PC-3 (cell line): Measurements from ENCODE around the gene OSBPL9.

Source experiments
- CTCF ChIP-seq: fragments of 300-600 bp; sonication (generic); conservative IDR thresholded peaks from 2 replicates; pipeline ENCODE4 v1.5.1; 2017; ENCODE audit warnings: antibody characterized with exemption, low read depth, mild to moderate bottlenecking, low read length
- EZH2phosphoT487 ChIP-seq: fragments of 300-600 bp; sonication (generic); IDR thresholded peaks from 2 replicates; pipeline ENCODE4 v1.6.1; 2018; ENCODE audit warnings: mild to moderate bottlenecking, antibody characterized with exemption, low read length, borderline replicate concordance

GRCh38 chr1:51671527-51672325 lies 54.8 kb downstream of the OSBPL9 start:
- TF ChIP-seq EZH2phosphoT487: no peak
- TF ChIP-seq CTCF: no peak
